ENCODE data around the gene COL6A2. TPM values are rescaled to one million over a fixed set of nuclear protein-coding genes. Genes with fewer than 3 reads are reported as not detected.
"Not testable (repeated sequence)": the region's sequence is repeated elsewhere in the genome, so short reads cannot be mapped to it uniquely, and the experiment has no call there.

Gene COL6A2
- total RNA-seq, 2 experiments from 2014 or later, result 16.0 to 16.5 TPM

DNA sequence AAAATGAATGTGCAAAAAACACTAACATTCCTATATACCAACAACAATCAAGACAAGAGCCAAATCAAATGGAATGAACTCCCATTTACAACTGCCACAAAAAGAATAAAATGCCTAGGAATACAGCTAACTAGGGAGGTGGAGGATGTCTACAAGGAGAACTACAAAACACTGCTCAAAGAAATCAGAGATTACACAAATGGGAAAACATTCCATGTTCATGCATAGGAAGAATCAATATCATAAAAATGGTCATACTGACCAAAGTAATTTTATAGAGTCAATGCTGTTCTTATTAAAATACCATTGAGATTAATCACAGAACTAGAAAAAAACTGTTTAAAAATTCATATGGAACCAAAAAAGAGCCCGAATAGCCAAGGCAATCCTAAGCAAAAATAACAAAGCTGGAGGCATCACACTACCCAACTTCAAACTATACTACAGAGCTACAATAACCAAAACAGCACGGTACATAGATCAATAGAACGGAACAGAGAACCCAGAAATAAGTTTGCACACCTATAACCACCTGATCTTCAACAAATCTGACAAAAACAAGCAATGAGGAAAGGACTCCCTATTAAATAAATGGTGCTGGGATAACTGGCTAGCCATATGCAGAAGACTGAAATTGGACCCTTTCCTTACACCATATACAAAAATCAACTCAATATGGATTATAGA is 78.7 kb downstream of the COL6A2 start:
- not testable (repeated sequence) for H3K4me3 Mint-ChIP-seq, H3K27me3 Mint-ChIP-seq, DNase-seq, H3K4me1 Mint-ChIP-seq, H3K27ac Mint-ChIP-seq
- Mint-ChIP-seq H3K9me3 (peaks cover 19% of the 10 kb centered on the region), H3K36me3 (peaks cover 11% of the 10 kb centered on the region)

DNA sequence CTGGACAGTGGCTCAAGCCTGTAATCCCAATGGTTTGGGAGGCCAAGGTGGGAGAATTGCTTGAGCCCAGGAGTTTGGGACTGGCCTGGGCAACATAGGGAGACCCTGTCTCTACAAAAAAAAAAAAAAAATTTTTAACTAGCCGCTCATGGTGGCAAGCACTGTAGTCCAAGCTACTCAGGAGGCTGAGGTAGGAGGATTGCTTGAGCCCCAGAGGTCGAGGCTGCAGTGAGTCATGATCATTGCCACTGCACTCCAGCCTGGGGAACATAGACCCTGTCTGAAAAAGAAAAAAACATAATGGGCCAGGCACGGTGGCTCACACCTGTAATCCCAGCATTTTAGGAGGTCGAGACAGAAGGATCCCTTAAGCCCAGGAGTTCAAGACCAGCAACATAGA is 81.0 kb downstream of the COL6A2 start:
- Mint-ChIP-seq H3K36me3 (peaks cover 11% of the 10 kb centered on the region), H3K27ac (no peak overlapping the region), H3K9me3 (peaks cover 16% of the 10 kb centered on the region), H3K27me3 (peaks cover 3% of the 10 kb centered on the region), H3K4me3 (no peak overlapping the region), H3K4me1 (peaks cover under 1% of the 10 kb centered on the region)
- no peak for DNase-seq

Other genes starting within 250 kb of the COL6A2 start
- 1 to 10 TPM; 4.3 to 5.2 TPM for gene COL6A1, start 116.3 kb upstream of the COL6A2 start, total RNA-seq
- under 1 TPM in 1 of 2 experiments, not detected in 1; 0.43 TPM for gene FTCD, start 57.5 kb downstream of the COL6A2 start, total RNA-seq
- 1 to 10 TPM; 6.3 to 6.9 TPM for gene SPATC1L, start 86.3 kb downstream of the COL6A2 start, total RNA-seq
- 10 to 100 TPM; 15.8 to 16.7 TPM for gene LSS, start 130.7 kb downstream of the COL6A2 start, total RNA-seq
- 100 to 1,000 TPM; 112 to 117 TPM for gene MCM3AP, start 187.5 kb downstream of the COL6A2 start, total RNA-seq
- gene YBEY, start 188.2 kb downstream of the COL6A2 start, total RNA-seq, result 10 to 100 TPM; 12.1 to 14.3 TPM
- 10 to 100 TPM; 16.5 to 17.0 TPM for gene C21orf58, start 225.8 kb downstream of the COL6A2 start, total RNA-seq
- 10 to 100 TPM; 49.4 to 53.4 TPM for gene PCNT, start 226.0 kb downstream of the COL6A2 start, total RNA-seq